Measurements from ENCODE around the gene ARID2.

ARID2 gene

DNA sequence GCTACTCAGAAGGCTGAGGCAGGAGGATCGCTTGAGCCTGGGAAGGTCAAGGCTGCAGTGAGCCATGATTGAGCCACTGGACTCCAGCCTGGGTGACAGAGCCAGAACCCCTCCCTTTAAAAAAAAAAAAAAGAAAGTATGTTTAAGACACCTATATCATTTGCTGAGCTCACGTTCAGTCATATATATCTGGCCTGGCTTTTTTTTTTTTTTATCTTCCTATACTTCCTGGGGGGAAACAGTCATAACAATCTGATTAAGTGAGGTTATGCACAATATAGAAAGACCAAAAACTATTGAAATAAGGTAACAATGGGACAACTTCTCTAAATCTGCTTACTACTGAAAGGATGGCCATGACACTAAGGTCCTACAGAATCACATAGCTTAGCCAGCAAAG lies 9.4 kb upstream of the ARID2 start:
- DNase-seq (ENCODE audit: low read depth), result no peak

DNA sequence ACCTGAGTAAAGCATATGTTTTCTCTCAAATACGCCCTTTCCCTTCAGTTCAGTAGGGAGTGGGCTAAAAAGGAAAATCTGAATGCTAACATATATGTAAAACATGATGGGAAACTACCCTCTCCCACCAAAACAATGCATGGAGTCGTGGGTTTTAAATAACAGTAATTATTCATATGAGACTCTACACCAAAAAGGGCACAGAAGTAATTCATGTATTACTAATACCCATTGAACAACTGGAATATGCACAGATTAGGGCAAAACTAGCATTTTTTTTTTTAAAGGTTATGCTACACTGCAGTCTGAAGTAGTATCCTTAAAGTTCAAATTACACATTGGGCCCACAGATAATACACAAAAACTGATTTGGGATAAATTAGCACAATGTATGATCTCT lies 8.1 kb upstream of the ARID2 start:
- no peak for DNase-seq (ENCODE audit: low read depth)

DNA sequence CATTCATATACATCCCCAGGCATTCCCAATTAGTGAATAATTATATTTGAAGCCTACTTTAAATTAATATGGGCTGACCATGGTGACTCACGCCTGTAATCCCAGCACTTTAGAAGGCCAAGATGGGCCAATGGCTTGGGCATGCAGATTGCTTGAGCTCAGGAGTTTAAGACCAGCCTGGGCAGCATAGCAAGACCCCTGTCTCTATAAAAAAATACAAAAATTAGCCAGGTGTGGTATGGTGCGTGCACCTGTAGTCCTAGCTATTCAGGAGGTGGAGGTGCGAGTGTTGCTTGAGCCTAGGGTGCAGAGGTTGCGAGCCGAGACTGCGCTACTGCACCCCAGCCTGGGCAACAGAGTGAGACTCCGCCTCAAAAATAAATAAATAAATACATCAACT lies 7.6 kb upstream of the ARID2 start:
- no peak for DNase-seq (ENCODE audit: low read depth)

DNA sequence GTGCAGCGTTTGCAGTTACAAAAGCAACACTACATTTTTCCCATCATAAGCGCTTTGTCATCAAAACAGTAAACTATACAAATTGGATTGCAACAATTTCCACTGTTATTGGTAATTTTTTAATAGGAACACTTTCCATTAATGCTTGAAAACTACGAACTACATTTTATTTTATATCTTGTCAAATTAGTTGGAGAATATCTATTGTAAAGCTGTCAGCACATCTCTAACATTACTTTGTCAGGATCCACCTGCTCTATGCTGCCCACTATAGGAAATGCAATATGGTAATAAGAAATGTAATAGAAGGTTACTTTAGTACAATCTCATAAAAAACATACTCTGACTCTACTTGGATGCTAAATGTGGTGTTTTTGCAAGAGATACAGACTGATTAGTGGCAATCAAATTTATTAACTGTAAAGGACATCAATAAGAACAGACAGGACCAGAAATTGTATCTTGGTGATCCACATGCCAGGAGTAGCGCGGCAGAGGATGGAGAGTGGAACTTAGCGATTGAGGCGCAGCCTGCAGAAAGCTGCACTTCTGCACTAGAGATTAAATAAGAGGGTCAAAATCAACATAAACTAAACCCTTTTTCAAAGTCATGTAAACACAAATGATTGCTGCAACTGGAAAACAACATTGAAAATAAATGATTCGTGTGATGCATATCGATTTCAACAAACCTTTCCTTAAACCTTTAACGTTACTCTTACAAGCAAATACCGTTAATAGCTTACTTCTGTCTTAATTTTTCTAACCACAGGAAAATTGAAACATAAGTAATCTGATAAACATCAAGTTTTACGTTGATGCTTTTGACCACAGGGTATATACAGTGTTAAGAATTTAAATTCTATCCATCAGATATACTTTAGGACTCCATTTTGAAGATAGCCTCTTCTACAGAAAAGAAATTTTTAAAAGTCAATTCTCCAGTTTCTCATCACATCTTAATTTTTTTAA lies 3.6 kb upstream of the ARID2 start:
- no peak for DNase-seq (ENCODE audit: low read depth)

DNA sequence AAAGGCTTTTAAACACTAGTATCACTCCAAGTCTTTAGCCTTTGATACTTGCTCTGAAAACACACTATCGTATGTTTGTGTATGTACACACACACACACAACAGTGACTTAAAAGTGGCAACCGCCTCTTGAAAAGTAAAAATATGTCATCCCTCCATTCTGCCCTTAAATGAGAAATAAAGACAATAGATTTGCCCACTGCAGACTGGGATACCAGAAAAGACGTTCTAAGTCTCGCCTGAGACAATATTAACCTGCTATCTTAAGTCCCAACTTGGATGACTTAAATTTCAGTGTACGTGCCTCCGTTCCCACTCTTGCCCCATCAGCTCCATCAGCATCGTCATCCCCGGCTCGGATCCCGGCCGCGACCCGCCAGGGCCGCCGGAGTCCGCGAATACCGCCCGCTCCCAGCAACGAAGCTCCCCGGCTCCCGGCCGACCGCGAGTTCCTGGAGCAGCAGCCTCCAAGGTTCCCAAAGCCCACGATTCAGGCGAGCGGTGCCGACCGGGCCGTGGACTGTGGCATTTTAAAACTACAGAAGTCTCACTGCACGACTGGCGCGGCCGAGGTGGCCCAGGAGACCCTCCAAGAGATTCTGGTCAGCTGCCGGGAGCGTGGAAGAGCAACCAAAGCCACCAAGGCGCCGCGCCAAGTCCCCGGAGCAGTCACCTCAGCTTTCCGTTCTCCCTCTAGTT lies 2.8 kb upstream of the ARID2 start:
- DNase-seq (ENCODE audit: low read depth), result no peak

DNA sequence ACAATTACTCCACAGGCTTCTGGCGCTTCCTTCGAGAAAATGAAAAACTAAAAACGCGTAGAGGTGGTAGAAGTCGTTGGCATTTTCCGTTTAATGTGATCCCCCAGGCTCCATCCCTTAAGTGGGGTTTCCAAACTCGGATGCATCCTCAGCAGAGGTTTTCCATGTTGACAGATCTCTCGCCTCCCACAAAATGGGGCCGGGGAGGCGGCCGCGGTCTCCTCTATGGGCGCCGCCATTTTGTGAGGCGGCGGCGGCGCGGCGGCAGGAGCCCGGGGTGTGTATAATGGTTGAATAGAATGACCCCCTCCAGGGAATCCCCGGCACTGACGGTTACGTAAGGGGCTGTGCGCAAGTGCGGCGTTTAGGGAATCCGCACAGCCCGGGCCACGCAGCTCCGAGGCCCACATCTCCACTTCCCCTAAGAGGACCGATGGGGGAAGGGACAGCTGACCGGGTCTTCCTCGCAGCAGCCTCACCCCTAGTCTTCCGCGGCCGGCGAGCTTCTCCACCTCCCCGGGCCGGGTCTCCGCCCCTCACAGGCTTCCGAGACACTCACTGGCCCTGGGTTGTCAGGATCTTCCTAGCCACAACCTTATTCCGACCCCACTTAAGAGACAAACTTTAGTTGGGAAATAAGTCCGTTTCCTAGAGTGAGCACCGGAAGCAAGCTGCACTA lies 2.1 kb upstream of the ARID2 start:
- peak; percentile 73 for DNase-seq (ENCODE audit: low read depth)

DNA sequence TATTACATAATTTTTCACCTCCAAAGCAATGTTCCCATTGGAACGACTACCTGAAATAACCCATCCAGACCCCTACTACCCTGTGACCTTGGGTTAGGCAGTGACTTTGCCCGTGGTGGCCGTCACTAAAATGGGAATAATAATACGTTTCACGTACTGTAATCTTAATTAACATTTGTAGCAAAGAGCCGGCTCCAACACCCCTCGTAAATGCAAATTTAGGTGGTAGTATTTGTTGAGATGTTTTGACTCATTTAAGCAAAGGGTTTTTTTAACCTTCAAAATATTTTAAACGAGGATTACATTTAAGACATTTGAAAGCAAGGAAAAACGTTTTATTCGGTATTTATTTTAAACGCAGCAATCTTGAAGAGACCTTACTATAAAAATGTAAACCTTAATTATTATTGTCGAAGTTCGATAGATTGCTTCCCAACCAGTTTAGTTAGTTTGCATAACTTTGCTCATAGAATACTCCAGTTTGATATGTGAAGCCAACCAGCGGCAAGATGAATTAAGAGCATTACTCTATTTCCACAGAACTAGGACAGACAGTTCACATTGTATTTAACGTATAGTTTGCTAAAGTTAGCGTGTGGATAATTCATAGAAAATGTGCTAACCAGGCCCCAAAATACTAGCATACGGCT lies 1.4 kb upstream of the ARID2 start:
- DNase-seq (ENCODE audit: low read depth), result no peak

DNA sequence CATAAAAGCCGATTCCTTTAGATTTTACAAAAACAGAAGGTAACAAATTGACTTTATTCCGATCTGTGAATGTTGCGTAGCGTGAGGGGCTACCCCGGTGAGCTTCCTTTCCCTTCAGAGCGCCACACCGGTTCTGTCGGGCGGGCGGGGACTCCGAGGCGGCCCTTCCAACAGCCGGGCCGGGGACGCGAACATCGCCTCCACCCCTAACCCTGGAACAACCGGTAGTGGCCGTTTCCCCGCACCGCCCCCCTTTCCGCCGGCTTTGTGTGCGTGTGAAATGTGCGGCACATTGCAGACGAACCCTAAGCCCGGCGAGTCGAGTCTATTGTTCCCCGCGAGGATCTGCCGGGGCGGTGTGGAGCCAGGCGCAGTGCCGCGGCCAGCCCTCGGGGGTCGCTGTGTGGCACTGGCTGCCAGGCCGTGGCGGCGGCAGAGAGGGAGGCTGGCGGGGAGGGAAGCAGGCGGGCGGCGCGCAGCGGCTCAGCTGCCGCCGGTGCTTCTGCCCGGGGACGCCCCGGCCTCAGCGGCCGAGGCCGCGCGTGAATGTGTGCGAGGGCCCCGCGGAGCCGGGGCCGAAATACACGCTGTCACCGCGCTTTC lies 775 bp upstream of the ARID2 start:
- peak; percentile 93 for DNase-seq (ENCODE audit: low read depth)

DNA sequence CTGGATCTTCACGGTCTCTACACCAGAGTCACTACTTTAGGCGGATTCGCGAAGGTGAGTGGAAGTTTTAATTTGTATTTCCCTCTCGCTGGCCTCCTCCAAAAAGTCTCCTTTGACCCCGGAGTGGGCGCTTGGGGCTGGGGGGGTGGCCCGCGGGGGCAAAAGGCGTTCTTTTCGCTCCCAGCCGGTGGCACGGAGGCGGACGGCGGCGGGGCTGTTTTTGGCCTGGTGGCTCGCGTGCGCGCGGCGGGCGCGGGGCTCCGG lies 510 bp downstream of the ARID2 start:
- DNase-seq (ENCODE audit: low read depth), result no peak

DNA sequence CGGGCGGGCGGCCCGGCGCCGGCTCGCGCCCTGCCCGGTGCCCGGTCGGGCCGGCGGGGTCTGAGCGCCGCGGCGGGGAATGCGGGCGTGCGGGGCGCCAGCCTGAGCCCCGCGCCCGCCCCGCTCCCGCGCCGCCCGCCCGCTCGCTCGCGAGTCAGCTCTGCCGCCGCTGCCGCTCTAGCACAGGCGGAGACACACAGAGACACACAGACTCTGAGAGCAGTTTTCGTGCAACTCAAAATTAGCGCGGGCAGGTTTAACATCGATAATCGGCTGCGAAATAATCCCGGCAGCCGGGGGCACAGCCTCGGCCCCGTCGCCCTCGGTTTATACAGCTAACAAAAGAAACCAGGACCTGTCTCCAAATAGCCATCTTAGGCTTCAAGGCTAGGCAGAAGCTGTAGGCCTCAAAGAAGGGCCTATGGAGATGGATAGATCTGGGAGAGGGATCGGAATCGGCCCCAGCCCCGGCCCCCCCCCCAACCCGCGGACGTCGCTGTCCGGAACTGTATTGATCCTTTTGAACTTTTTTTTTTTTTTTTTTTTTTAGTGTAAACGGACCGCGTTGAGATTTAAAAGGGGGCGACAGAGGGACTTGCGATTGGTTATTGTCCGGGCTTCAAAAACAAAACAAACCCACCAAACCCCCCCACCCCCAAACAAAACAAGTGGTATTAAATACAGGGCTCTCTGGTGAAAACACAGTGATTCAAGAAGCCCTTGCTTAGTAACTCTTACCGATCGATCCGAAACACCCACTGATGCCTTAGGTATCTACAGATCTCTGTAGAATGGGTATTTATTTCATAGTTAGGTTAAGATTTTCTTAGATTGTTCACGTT lies 1.1 kb downstream of the ARID2 start:
- DNase-seq (ENCODE audit: low read depth), result peak; percentile 43

DNA sequence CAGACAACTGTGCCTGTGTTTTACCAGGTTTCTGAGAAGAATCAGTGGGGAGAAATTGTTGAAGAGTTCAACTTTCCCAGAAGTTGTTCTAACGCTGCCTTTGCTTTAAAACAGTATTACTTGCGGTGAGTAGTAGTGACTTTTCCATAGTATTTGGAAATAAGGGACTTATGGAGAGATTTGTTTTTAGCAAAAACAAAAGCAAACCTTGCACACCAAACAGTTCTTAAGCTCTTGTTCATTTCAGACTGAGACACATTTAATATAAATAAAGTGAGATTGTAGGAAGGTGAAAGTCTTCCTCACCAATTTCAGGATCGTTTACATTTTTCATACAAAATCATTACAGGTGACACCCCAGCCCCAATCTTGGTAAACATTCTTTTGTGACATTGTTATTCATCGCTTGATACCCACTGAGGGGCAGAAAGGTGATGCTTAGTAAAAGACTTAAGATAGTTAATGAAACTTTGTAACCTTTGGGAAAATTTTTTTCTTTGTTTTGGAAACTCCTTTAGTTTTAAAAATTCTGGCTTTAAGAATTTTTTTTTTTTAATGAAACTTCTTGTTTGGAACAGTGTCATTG lies 1.8 kb downstream of the ARID2 start:
- no peak for DNase-seq (ENCODE audit: low read depth)

DNA sequence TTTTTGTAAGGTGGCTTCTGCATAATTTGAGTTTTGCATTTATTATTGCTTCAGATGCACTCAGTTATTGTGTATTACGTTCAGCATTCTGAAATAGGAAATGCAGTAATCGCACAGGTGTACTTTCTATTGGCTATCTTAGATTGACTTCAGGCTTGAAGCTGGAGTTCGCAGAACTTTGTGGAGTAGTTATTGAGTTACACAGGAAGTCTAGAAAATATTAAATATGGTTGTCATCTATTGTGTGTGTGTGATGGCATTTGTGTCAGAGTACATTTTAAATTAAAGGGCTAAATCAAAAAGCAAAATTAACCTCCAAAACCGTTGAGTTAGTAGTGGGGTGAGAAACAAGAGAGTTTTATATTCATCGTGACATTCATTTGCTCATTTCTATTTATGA lies 2.7 kb downstream of the ARID2 start:
- no peak for DNase-seq (ENCODE audit: low read depth)

DNA sequence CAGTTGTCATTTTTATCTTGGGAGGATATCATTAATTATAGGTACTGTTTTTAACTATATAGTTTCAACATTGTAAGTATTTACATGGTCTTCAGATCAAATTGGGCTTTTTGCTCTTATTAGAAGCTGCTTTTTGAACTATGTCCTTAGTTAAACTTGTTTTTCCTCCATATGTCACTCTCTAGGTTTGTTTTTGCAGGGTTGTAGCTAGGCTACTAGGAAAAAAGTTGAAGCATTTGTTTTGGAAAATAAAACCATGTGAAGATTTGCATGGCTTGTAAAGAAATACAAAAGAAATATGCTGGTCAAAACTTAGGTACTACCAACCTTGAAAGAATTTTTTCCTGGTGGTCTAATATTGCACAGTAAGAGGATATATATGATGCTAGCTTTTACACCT lies 3.4 kb downstream of the ARID2 start:
- DNase-seq (ENCODE audit: low read depth), result no peak

DNA sequence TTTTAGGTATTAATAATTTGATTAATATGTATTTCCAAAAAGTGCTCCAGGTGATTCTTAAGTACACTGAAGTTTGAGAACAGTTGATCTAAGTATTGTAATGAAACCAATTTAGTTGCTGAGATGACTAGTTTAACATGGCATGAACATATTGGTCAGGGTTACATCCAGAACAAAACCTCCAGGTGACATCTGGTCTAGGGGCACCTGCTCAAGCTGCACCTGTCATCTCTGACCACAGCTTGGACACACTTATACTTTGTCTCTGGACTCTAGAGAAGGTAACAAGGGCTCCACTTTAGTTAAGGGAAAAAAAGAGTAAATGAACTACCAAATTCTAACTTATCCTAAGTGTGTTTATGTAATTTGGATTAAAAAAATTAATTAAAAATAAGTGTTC lies 8.1 kb downstream of the ARID2 start:
- no peak for DNase-seq (ENCODE audit: low read depth)

DNA sequence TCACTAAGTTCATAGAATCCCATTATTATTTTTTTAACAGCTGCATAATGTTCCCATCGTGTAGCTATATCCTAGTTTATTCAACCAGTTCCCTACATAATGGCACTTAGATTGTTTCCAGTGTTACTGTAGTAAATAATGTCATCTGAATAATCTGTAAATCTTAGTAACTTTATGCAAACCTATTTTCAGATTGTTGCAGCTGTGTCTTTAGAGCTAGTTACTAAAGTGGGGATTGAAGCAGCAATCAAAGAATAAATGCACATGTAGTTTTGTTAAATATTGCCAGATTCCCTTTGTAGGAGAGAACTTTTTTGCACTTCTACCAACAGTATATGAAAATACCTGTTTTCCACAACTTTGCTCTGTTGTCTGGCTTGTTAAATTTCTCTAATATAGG lies 13.1 kb downstream of the ARID2 start:
- DNase-seq (ENCODE audit: low read depth), result no peak

DNA sequence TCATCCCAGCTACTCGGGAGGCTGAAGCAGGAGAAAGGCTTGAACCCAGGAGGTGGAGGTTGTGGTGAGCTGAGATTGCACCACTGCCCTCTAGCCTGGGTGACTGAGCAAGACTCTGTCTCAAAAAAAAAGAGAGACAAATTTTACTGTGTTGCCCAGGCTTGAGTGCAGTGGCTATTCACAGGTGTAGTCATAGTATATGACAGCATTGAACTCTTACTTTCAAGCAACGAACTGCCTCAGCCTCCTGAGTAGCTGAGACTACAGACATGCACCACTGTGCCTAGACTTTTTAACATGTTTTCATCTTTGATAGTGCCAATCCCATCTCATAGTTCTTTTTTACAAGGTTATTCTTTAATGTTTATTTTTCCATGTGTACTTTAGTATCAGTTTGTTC lies 13.7 kb downstream of the ARID2 start:
- DNase-seq (ENCODE audit: low read depth), result no peak

DNA sequence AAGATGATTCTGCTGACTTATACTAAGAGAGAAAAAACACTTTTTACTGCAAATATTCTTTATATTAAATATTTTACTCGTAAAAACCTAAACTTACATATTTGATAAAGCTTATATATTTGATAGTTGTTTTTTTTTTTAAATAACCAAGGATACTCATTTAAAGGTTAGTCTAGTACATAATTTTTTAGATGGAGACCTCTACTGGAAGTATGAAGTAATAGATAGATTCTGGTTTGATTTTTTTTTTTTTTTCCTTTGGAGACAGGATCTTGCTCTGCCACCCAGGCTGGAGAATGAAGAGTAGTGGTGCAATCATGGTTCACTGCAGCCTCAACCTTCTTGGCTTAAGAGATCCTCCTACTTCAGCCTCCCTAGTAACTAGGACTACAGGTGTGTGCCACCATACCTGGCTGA lies 16.4 kb downstream of the ARID2 start:
- DNase-seq (ENCODE audit: low read depth), result no peak

DNA sequence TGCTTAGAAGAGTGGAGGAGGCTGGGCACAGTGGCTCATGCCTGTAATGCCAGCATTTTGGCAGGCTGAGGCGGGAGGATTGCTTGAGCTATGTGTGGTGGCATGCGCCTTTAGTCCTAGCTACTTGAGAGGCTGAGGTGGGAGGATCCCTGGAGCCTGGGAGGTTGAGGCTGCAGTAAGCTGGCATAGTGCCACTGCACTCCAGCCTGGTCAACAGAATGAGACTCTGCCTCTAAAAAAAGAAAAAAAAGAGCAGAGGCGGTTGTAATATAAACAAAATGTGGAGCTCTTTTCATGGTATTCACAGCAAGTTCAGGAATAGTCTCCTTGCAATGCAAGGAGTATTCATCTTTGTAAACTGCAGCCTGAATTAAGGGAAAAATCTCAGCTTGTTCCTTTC lies 27.2 kb downstream of the ARID2 start:
- DNase-seq (ENCODE audit: low read depth), result no peak

DNA sequence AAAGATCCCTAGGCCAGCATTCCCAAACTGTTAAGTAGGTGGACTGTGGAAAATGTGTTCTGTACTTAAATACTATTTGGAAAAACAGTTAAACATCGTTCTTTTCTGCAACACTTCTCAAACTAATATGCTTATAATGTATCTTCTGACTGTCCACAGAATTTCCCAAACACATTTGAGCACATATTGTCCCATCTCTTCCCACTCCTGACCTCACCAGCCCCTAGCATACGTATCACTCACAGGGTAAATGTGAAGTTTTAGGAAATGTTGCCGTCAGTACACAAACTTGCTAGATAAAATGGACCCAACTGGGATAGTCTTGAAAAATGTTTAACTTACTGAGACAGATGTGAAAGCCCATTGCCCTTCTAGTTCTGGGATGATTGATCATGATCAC lies 27.7 kb downstream of the ARID2 start:
- DNase-seq (ENCODE audit: low read depth), result no peak

DNA sequence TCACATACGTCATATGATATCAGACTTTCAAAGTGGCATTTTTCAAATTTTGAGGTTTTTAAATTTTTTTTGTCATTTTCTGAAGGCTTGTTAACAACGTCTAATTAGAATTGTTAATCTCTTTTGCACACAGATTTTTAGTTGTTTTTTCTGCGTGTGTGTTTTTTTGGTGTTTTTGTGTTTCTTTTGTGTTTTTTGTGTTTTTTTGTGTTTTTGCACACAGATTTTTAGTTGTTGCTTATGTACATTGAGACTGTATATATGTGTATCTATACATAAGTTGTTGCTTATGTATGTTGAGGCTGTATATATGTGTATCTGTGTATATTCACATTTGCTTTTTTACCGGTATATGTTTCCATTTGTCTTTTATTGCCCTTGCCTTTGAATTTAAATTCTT lies 30.8 kb downstream of the ARID2 start:
- DNase-seq (ENCODE audit: low read depth), result no peak

Data from activated T-helper 1 cell treated with Interleukin-2 at 50 U/mL for 16 hours (primary cell).